Mucosa of gallbladder (tissue), 1 donor: Measurements from ENCODE around the gene DIAPH2. TPM values are rescaled to one million over a fixed set of nuclear protein-coding genes. Genes with fewer than 3 reads are reported as not detected.

Experiments
- DNase-seq: peaks from one replicate; pipeline ENCODE4 v3.0.0-alpha.2; 2020; ENCODE audit warnings: low spot score
- total RNA-seq: library from RNA; stranded (reverse); gene quantifications from one replicate; pipeline ENCODE4 v1.2.1, GENCODE V29; 2021
- donor health status: DM: no; HTN: no; CAD: no.

Gene DIAPH2
- total RNA-seq, 1 donor from 2014 or later: 17.6 TPM

DNA sequence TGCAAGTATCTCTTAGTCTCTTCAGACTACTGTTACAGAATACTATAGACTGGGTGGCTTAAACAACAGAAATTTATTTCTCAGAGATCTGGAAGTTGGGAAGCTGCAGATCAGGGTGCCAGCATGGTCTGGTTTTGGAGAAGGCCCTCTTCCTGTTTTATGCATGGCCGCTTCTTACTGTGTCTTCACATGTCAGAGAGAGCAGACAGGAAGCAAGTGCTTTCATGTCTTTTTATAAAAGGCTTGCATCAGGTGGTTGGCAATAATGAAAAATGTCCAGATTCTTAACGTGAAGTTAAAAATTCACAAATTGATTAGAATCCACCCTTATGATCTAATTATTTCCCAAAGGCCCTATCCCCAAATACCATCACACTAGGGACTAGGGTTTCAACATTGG lies 484.0 kb downstream of the DIAPH2 start:
- DNase-seq: no peak

DNA sequence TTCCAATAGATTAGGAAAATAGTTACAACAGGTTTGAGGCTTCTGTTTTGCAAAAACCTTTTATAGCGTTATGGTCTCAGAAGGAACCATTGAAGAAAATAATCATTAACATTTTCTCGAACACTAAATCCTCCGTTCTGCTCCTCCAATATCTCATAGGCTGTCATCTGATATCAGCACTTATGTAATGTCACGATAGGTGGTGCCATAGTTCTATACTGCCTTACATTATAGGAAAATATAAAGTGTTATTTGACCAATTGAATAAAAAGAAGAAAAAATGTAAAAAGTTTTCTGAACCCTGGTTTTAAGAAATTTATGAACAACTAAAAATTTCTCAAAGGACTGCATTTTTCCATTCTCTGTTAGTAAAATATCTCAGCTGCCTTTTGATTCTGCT lies 490.5 kb downstream of the DIAPH2 start:
- DNase-seq: no peak

DNA sequence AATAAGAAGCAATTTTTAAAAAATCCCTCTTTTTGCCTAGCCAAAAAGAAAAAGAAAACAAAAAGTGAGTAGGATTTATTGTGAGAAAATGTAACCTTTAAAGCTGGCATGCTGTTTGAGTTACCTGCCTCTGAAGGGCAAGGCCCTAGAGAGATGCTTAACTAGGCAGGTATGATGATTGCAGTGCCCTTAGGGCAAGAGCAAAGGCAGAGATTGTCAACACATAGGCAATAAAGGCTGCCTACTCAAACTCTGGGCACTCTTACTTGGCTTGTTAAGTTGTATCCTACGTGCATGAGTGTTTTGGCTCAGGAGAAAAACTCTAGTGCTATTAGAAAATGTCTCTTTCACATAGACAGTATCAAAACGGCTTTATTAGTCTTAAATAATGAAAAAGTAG lies 505.0 kb downstream of the DIAPH2 start:
- no peak for DNase-seq

DNA sequence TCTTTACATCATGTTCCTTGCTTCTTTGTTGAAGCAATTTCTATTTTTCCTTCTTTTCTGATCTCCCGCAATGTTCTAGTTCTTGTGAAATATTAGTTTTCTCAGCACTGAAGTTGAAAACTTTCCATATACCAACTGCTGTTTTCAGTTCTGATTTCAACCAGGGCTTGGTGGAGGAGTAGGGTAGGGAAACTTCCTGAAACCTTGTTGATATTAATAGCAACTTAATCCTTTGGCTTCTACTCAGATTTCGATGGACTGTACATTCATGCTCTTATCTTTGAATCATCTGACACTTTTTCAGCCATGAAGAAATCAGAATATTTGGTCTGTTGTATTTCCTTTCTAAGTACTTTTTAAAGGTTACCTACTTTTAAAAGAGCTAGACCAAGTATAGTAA lies 514.9 kb downstream of the DIAPH2 start:
- DNase-seq: no peak

DNA sequence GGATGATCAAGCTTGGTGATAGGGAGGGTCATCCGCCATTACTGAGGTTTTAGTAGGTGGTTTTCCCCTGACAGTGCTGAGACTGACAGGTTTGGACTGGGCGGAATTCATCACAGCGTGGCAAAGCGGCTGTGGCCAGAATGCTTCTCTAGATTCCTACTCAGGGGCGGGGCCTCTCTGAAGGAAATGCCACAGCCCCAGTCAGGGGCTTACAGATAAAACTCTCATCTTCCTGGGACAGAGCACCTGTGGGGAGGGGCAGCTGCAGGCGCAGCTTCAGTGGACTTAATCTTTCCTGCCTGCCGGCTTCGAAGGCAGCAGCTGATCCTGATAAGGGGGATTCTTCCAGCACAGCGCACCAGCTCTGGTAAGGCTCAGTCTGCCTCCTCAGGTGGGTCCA lies 515.8 kb downstream of the DIAPH2 start:
- no peak for DNase-seq

DNA sequence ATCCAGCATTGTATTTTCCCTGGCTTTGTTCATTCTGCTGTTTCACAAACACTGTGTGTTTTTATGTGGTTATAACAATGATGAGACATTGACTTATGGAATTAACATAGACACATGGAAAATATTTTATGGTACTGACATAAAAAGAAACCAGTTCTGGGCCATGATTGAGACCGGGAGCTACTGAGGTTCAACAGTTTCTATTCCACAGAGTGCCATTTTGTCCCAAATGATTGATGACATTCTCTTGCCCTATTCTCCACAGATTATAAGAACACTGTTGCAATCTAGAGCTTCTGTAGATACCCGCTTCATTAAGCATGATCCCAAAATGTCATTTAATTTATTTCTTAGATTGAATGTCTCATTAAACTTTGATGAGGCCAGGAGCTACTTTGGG lies 525.9 kb downstream of the DIAPH2 start:
- no peak for DNase-seq

DNA sequence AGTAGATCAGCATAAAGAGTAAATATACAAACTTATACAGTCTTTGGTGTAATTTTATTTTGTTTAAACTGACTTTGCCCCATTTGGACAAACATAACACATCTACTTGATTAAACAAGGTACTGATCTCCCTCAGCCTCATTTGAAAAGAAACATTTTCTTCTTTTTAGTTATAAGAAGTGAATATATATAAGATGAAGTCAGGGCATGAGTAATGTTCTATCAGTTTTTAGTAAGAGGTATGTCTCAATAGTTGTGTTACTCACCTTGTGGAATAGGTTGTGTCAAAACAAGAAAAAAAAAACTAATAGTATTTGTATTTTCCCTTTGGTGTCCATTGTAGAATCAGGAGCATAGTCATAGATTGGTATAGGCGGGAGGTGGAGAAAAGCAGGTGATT lies 526.4 kb downstream of the DIAPH2 start:
- DNase-seq: no peak

DNA sequence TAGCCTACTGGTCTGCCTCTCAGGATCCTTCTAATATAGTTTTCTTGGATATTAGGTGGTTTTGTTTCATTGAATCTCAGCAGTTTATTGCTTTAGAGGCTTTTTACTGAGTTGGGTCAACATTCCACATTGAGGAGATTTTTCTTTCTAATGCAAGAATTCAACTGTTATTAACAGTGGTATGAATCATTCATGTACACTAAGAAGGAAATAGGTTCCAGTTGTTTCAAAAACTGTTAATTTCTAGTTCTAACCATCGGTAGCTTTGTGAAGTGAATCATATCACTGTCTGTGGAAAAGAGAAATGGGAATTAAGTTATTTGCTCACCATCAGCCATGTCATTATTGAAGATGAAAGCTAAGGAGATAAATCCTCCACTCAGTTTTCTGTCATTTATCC lies 530.5 kb downstream of the DIAPH2 start:
- DNase-seq: no peak

DNA sequence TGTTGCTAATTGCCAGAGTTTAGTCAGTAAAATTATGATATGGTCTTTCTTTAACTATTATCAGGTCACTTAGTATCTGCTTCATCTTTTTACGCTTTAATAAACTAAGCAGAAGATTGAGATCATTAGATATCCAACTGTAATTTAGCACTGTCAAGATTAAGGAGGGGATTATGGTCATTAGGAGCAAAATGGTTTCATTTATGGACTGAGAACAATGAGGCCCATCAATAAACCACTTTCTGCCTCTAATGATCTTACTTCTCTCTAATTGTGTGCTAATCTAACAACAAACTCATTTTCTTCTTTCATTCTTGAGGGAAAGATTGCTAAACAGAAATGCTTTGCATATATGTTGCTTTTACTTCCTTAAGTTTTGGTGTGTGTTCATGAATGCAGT lies 539.5 kb downstream of the DIAPH2 start:
- no peak for DNase-seq

DNA sequence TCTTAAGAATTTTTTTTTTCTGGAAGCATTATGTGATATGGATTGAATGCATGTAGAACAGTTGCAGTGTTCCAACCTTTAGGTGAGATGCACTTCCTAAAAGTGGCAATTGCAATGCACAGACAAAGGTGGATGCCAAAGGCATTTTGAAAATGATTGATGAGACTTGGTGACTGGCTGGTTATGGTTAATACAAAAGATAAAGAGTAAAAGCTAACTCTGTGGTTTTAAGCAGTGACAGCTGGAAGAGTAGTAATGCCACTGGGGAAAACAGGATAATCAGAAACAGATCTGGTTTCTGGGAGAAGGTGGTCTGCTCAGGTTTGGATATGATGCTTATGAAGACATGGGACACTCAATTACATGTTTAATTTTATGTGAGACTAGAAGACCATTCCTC lies 544.7 kb downstream of the DIAPH2 start:
- no peak for DNase-seq

DNA sequence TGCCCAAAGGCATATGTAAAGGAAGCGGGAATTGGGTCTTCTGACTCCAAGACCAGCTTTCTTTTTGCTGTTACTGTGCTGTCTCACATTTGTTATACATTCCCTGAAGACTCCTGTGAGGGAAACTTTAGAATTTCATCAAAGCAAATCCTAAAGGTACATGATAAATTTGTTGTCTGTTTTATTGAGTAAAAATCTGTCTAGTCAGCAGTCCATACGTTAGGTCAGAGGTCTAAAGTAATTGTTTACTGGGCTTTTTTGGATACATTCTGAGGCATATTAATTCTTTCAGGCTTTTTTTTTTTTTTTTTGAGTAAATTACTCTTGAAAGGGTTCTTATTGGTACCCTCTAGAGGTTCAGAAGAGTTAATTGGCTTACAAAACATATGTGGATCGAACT lies 546.3 kb downstream of the DIAPH2 start:
- DNase-seq: no peak

DNA sequence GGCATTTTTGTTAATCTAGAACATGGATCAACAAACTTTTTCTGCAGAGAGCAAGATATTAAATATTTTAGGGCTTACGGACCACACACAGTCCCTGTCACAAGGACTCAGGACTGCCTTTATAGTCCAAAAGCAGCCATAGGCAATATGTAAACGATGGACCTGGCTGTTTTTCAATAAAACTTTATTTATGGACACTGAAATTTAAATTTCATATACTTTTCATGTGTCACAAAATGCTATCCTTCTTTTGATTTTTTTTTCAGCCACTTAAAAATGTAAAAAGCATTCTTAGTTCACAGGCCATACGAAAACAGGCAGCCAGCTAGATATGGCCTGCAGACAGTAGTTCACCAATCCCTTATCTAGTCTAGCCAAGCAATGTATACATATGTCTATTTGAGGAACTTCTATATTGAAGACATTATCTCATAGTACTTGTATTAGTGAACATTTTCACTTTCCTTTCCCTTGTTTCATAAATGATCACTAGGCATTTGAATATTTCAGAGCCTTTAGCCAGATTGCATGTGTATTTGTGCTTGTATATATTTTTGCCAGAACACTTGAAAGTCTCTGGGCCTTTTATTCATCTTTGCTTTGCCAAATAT lies 549.9 kb downstream of the DIAPH2 start:
- no peak for DNase-seq

DNA sequence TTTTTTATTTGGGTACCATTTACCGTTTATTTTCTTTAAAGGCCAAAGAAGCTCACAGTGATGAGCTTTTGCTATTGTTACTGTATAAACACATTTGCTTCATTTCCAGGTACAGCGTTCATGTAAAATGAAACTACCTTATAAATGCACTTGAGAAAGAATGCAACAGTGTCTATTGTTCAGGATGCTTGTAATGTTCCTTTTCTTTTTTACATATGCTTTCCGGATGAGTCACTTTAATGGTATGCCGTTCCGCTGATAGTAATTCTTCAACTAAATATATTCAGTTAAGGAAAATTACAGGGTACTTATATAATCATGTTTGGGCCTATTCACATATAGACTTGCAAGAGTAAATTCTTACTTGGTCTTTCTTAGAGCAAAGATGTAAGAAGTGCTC lies 554.0 kb downstream of the DIAPH2 start:
- no peak for DNase-seq

DNA sequence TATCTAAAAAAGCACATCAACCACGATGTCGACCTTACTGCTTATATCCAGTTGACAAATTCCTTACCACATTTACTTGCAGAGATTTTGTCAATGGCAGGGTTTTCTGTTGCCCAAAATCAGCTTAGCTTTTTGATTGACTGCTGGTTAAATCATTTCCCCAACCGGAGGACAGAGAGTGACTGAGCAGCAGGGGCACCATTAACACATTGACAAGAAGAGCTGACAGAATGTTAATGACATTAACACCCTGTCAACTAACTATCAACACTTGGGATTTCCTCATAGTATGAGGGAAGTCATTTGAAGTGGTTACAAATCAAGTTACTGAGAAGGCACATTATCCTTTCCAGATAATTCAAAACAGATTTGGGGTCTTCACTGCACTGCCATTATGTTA lies 567.5 kb downstream of the DIAPH2 start:
- no peak for DNase-seq

DNA sequence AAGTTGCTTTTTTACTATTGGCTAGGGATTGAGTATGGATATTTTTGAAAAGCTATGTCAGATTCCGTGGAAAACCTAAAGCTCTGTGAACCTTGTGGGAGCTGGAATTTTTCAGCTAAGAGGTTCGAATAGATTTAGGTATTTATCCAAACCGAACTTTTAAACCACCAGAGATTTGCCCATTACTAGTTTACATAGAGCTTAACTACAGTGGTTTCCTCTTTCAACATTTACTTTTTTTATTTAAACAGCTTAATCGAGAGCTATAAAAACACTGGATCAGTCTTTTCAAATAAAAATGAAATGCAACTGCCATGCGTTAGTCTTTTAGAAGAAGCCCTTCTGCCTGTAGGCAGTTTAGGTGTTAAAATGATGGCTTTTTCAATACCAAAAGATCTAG lies 576.0 kb downstream of the DIAPH2 start:
- DNase-seq: no peak

DNA sequence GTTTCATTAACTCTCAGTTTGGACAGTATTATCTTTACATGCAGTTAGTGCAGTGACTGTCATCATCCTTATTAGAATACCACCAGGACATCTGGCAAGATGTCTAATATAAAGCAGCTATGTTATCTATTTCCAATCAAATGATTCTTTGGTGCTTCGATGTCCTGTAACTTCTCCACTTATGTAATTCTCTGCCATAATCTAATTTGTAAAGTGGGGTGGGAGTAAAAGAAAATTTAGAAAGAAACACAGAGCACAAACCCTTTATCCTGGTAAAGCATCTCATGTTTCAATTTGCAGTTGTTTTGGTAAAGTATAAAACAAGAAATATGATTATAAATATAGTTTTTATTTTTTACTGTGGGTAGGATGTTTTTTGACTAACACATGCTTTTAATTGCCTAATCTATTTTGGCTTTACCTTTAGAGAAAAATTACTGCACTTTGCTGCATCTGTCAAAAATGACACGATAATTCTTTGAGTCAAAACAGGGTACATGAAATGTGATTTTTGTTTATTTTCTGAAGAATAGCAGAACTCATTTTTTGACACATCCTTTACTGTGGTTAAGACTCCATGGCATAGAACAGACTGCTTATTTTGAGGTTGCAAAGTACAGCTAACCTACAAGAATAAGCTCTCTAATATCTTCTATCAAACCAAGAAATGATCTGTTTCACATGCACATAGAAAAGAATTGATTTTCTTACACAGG lies 581.9 kb downstream of the DIAPH2 start:
- no peak for DNase-seq

DNA sequence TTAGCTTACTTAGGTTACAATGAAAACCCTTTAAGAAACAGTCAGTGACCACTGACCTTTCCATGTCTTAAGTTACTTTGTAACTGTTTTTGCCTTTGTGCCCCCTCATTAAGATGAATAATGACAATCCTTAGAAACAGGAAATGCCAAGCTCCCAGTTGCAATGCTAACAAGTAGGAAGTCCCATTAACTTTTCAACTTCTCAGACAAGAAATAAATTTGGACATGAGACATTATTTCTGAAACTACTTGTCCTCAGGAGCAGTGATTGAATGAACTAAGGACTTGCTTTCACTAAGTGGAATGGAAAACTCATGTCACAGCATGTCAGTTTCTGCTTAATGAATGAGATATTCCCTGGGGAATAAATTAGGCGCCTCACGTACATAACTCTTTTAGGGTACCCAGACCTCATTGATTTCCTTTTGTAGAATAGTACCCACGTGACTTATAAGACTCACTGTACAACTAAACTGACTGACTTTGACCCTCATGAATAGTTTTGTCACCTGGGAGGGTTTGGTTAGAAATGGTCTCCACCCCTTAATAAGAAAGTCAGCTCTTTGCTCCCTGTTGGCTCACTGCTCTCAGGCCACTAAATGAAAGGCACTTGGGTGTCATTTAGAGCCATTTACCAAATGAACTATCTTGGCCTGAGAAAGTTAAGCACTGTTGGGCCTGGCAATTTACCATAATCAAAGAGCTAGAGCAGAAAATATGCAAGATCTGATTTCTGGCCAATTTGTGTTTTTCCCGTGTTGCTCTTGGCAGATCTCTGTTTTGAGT lies 582.9 kb downstream of the DIAPH2 start:
- no peak for DNase-seq

DNA sequence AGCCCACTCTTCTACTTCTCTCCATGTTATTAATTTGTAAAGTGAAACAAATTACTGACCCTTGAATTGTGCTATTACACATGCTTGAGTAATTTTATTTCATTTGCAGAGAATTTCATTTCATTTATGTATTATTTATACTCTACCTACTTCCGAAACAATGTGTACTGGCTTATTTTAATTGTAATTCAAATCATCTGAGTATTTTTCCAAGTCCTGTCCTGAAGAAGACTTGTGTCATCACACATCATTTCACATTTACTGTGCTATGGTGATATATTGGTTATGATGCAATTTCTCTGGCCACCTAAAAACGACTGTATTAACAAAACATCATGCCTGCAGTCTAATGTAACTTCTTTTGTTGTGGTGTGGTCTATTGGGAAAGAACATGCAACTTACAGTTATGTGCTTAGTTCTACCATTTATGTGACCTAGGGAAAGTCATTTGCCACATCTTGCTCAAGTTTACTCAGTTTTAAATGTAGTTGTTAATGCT lies 583.6 kb downstream of the DIAPH2 start:
- DNase-seq: no peak

DNA sequence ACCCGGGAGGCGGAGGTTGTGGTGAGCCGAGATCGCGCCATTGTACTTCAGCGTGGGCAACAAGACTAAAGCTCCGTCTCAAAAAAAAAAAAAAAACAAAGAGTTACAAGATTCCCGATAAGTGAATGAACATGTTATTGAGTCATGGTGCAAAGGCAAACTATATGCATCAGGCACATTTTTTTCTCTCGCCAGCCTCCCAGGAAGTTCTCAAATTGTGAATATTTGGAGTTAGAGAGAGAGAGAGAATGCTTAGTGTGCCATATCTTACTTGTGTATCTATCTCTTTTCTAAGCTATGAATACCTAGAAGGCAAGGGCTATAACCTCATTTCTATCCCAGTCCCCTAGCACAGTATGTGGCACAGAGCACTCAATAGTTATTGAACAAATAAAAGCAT lies 599.9 kb downstream of the DIAPH2 start:
- DNase-seq: no peak

DNA sequence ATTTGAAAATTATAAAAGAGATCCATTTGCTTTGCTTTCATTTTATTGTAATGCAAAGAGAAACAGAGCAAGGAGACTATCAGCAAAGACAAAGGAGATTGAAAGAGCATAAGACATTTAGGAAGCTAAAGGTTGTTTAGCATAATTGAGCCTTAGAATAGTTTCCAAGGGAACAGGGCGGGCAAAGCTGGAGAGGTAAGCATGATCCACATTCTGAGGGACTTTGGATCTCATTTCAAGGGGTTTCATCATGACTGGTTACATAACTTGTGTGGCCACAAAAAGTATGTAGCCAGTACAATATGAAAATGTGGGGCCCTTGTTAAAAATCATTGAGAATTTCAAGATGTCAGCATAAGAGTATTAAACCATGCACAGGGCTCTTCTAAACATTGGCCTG lies 605.6 kb downstream of the DIAPH2 start:
- no peak for DNase-seq

DNA sequence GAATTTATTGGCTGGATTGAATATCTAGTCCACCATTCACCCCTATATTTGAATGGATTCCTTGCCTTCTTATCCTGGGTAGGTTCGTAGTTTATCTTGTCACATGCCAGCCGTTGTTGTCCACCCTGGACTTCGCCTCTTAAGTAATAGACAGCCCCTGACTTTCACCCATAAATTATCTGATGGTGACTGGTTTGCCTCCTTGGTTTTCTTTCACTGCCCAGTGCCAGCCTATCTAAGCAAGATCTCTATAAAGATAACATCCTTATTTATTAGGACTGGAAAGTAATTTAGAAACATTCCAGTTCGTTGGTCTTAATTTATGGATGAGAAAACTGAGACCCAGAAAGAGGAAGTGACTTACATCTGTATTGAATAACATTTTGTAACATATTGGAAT lies 609.4 kb downstream of the DIAPH2 start:
- no peak for DNase-seq

DNA sequence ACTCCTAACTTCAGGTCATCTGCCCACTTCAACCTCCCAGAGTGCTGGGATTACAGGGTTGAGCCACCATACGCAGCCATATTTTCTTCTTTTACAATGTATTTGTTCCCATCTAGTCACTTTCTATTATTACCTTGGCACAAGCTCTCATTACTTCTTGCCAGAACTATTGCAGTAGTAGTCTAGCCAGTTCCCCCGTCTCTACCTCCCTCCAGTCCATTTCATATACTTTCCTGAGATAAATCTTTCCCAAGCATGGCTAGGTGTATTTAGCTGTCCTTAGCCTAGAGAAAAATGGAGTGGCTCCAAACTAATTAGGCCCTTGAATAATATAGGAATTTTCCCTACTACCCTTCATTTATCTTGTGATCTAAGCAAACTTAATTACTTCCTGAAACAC lies 611.3 kb downstream of the DIAPH2 start:
- no peak for DNase-seq
